DND-41 (cell line): Measurements from ENCODE around the gene TMEM169.

Experiments
- ATAC-seq: fragments of 200-7000 bp; cut with Tn5 transposase; 3 replicates; pipeline ENCODE4 v1.9.1; 2021; ENCODE audit warnings: low read depth; ENCODE audit not compliant: insufficient read depth
- DNase-seq: peaks from one replicate; pipeline ENCODE4 v3.0.0-alpha.2; 2020
- H2AFZ ChIP-seq: 2 replicates; pipeline ENCODE4 v1.6.0; 2012; ENCODE audit warnings: low read depth, low read length
- H3K27ac ChIP-seq: 2 replicates; pipeline ENCODE4 v1.5.1; 2012; ENCODE audit warnings: low read length, inconsistent platforms
- H3K27me3 ChIP-seq: fragments of 200-600 bp; sonication (generic); 2 replicates; pipeline ENCODE4 v1.6.0; 2012; ENCODE audit warnings: low read length, mild to moderate bottlenecking, inconsistent platforms; ENCODE audit not compliant: insufficient read depth, poor library complexity
- H3K36me3 ChIP-seq: 2 replicates; pipeline ENCODE4 v1.5.1; 2012; ENCODE audit warnings: low read length, inconsistent platforms; ENCODE audit not compliant: insufficient read depth
- H3K4me1 ChIP-seq: 2 replicates; pipeline ENCODE4 v1.5.1; 2012; ENCODE audit warnings: mild to moderate bottlenecking, low read length; ENCODE audit not compliant: insufficient read depth
- H3K4me2 ChIP-seq: 2 replicates; pipeline ENCODE4 v1.6.0; 2012; ENCODE audit warnings: mild to moderate bottlenecking, moderate library complexity, low read length, inconsistent platforms; ENCODE audit not compliant: insufficient read depth
- H3K4me3 ChIP-seq, 2 experiments: fragments of 200-600 bp in 1 of 2; shearing (Covaris generic) in 1 of 2; 2 replicates each; pipeline ENCODE4 v1.5.1; 2012 to 2016; ENCODE audit warnings: inconsistent platforms in 2 of 2, low read length in 2 of 2, mild to moderate bottlenecking in 2 of 2, low read depth in 1 of 2, moderate library complexity in 1 of 2
- H3K79me2 ChIP-seq: 2 replicates; pipeline ENCODE4 v1.6.0; 2012; ENCODE audit warnings: low read length, inconsistent platforms; ENCODE audit not compliant: insufficient read depth
- H3K9ac ChIP-seq: 2 replicates; pipeline ENCODE4 v1.6.0; 2012; ENCODE audit warnings: low read depth, mild to moderate bottlenecking, inconsistent platforms, low read length, moderate library complexity
- H3K9me3 ChIP-seq: 2 replicates; pipeline ENCODE4 v1.5.1; 2012; ENCODE audit warnings: low read length, moderate library complexity, mild to moderate bottlenecking, inconsistent platforms; ENCODE audit not compliant: insufficient read depth, severe bottlenecking
- H4K20me1 ChIP-seq: 2 replicates; pipeline ENCODE4 v1.6.0; 2012; ENCODE audit warnings: low read length; ENCODE audit not compliant: insufficient read depth
- EZH2 ChIP-seq: IDR thresholded peaks from 3 replicates; pipeline ENCODE4 v1.6.1; 2012; ENCODE audit warnings: borderline replicate concordance, low read depth, mild to moderate bottlenecking, moderate library complexity, low read length, inconsistent platforms; ENCODE audit not compliant: severe bottlenecking
- TF ChIP-seq, protein P1 (sequence below): IDR thresholded peaks from 2 replicates; pipeline ENCODE4 v1.5.1; 2012; ENCODE audit warnings: borderline replicate concordance, low read length, moderate library complexity, mild to moderate bottlenecking; ENCODE audit not compliant: poor library complexity, severe bottlenecking; ENCODE audit errors: extremely low read depth

TMEM169 gene, protein sequence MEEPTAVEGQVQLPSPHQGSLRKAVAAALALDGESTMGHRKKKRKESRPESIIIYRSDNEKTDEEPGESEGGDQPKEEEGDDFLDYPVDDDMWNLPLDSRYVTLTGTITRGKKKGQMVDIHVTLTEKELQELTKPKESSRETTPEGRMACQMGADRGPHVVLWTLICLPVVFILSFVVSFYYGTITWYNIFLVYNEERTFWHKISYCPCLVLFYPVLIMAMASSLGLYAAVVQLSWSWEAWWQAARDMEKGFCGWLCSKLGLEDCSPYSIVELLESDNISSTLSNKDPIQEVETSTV

GRCh38 chr2:216081487-216082116, at the start of gene TMEM169, which contains the start of gene PECR:
Gene TMEM169, plus strand, starts transcription at chr2:216081919. Its CDS starts 14,045 bp downstream, at chr2:216095964.
Gene PECR, minus strand, starts transcription at chr2:216081809. Its CDS starts 68 bp downstream, at chr2:216081741.
- peaks cover 25% of the 10 kb centered on the region for H3K27me3 ChIP-seq
- ATAC-seq, result peak; percentile 78
- H3K9ac ChIP-seq, result peak within 1 kb of the TSS; percentile 43
- peak within 1 kb of the TSS; percentile 67 for H2AFZ ChIP-seq
- no peaks in the 10 kb centered on the region for H3K36me3 ChIP-seq
- H3K79me2 ChIP-seq, result no peaks in the 10 kb centered on the region
- peak within 1 kb of the TSS; percentile 4 to 58; a peak in 3 of 4 replicates for H3K4me3 ChIP-seq
- TF ChIP-seq, protein P1, sequence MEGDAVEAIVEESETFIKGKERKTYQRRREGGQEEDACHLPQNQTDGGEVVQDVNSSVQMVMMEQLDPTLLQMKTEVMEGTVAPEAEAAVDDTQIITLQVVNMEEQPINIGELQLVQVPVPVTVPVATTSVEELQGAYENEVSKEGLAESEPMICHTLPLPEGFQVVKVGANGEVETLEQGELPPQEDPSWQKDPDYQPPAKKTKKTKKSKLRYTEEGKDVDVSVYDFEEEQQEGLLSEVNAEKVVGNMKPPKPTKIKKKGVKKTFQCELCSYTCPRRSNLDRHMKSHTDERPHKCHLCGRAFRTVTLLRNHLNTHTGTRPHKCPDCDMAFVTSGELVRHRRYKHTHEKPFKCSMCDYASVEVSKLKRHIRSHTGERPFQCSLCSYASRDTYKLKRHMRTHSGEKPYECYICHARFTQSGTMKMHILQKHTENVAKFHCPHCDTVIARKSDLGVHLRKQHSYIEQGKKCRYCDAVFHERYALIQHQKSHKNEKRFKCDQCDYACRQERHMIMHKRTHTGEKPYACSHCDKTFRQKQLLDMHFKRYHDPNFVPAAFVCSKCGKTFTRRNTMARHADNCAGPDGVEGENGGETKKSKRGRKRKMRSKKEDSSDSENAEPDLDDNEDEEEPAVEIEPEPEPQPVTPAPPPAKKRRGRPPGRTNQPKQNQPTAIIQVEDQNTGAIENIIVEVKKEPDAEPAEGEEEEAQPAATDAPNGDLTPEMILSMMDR, result no peak
- peak; percentile 86 for TF ChIP-seq EZH2
- H3K4me2 ChIP-seq, result peak within 1 kb of the TSS; percentile 79
- DNase-seq, result peak; percentile 63
- H3K27ac ChIP-seq, result no peak within 1 kb of the TSS; the same call in 1 of the 2 replicates
- H3K4me1 ChIP-seq, result peaks cover 29% of the 10 kb centered on the region
- no peaks in the 10 kb centered on the region for H3K9me3 ChIP-seq
- no peaks in the 10 kb centered on the region for H4K20me1 ChIP-seq

DNA sequence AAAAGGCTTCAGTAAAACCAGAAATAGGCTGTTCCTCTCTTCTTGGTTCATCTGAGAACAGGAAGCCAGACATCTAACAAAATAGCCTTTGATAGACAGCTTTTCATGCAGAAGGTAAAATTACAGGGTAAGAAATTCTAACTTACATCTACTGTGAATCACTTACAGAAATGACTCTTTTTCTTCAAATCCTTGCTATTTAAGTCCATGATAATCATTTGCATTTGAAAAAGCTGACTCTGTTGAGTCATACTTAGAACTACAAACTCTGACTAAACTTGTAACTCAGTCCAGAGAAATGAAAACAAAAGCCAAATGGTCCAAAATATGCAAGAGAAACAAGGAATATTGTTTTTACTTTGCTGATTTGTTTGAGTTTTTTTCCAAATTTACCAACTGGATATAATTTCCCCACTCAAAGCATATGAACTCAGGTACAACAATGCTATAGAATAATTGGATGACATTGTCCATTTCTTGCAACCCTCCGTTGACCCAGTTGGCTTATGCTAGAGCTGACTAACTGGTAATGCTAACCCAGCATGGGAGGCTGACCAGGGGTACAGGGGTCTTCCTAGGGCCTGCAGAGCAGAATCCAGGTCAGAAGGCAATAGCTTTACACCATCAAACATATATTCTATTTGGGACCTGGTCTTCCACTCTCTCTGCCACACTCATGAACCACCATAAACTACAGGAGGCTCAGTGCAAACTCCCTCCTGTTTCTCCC, 49.6 kb upstream of the TMEM169 start:
- H3K9me3 ChIP-seq, result no peaks in the 10 kb centered on the region
- no peak overlapping the region for H3K27ac ChIP-seq
- no peaks in the 10 kb centered on the region for H3K36me3 ChIP-seq
- ATAC-seq (no peak), DNase-seq (no peak)
- no peak overlapping the region for H3K9ac ChIP-seq
- no peak overlapping the region for H3K4me3 ChIP-seq
- no peaks in the 10 kb centered on the region for H3K27me3 ChIP-seq
- no peak overlapping the region for H2AFZ ChIP-seq
- no peak overlapping the region for H3K4me2 ChIP-seq
- no peaks in the 10 kb centered on the region for H3K79me2 ChIP-seq
- no peaks in the 10 kb centered on the region for H3K4me1 ChIP-seq
- no peaks in the 10 kb centered on the region for H4K20me1 ChIP-seq
- TF ChIP-seq, protein P1, result no peak
- TF ChIP-seq EZH2, result no peak

- H3K4me2 ChIP-seq, result no peak overlapping the region
These were observed 48.3 kb upstream of the TMEM169 start for GRCh38 chr2:216033403-216033802.

More at GRCh38 chr2:216033403-216033802, 48.3 kb upstream of the TMEM169 start:
- ATAC-seq (peak; percentile 31; the same call in 1 of the 3 replicates), DNase-seq (no peak)
- H2AFZ ChIP-seq, result no peak overlapping the region
- H3K27ac ChIP-seq, result no peak overlapping the region
- no peaks in the 10 kb centered on the region for H3K79me2 ChIP-seq
- no peaks in the 10 kb centered on the region for H3K27me3 ChIP-seq
- no peak overlapping the region for H3K4me3 ChIP-seq
- H3K36me3 ChIP-seq, result no peaks in the 10 kb centered on the region
- no peak overlapping the region for H3K9ac ChIP-seq
- H4K20me1 ChIP-seq, result no peaks in the 10 kb centered on the region
- H3K4me1 ChIP-seq, result no peaks in the 10 kb centered on the region
- TF ChIP-seq, protein P1, result no peak
- no peak for TF ChIP-seq EZH2
- no peaks in the 10 kb centered on the region for H3K9me3 ChIP-seq
